ENCODE results near the gene CRAT. TPM values are rescaled to one million over a fixed set of nuclear protein-coding genes. Genes with fewer than 3 reads are reported as not detected.

The CRAT gene
- 27.6 and 27.7 TPM in 2 replicates for total RNA-seq

DNA sequence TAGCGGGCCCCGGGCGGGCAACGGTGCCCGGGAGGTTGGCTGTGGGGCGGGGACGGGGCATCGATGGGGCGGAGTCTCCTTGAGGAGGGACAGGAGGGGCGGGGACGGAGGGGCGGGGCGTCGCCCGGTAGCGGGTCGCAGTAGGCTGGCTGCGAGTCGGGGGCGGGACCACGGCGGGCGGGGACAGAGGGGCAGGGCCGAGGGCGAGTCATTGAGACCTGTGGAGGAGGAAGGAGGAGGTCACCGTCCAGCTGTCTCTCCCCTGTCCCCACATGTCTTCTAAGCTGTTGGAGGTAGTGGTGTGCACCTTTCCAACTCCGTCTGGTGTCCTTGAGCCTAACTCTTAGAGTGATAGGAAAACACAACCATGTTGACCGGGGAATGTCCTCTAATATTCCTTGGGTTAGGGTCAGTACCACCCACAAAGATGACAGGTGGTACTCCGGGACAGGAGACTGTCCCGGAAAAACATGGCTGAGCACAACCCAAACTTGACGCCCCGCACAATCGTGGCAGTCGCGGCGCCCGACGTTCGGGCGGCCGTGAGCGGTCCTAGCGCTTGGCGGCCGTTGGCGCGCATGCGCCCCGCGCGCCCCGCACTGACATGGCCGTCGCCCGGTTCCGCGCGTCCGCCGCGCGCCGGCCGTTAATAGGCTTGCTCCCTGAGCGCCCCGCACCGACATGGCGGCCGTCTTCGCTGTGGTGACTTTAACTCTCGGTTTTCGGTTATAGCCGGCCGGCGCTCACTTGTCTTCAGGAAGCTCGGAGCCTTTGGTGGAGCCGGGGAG lies at the start of gene CRAT, which contains the start of gene PTPA:
TSS of gene CRAT (minus strand) at position 54 of the 788 bp plus-strand sequence. CDS start 284 bp downstream, outside the sequence.
TSS of gene PTPA (plus strand) at position 676 of the 788 bp plus-strand sequence. CDS start 186 bp downstream, outside the sequence.

DNA sequence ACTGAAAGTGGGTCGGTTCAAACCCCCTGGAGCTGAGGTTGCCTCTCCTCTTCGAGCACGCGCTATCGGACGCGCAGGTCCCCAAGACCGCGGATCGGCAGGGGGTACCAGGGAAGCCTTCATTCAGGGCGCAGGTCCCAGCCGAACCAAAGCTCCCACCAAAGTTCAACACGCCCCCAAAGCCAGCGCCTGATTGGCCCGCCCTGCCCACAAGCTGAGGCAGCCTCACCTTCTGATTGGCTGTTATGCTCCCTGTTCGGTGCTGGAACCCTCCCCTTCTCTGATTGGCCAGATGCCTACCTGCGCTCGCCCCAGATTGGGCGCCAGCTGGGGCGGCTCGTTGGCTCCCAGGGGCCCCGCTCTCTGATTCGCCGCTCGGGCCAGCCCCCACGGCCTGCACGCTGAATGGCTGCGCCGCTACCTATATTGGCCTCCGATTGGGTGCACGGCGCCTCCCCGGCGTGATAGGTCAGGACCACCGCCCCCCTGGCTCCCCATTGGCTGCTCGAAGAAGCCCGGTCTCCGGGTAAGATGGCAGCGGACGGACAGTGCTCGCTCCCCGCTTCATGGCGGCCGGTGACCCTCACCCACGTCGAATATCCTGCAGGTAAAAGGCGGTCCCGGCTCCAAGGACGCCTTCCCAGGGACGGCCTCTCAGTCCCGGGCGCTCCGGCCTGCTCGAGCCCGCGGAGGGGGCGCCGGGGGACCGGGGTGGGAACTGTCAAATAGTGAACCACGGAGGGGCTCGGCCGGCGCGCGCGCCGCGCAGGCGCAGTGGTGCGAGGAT lies 29.8 kb downstream of the CRAT start, which contains the start of gene DOLPP1:
TSS of gene DOLPP1 (plus strand) at position 511 of the 787 bp plus-strand sequence. CDS start at position 532, 21 bp downstream.

Other genes with a start within 250 kb of the CRAT start
- 8.5 and 9.0 TPM in 2 replicates for gene KYAT1, start 228.8 kb downstream of the CRAT start, total RNA-seq
- gene LRRC8A, start 228.7 kb downstream of the CRAT start, total RNA-seq, result 118 and 154 TPM in 2 replicates
- 0.79 and 1.3 TPM in 2 replicates for gene PHYHD1, start 189.8 kb downstream of the CRAT start, total RNA-seq
- gene DOLK, start 163.2 kb downstream of the CRAT start, total RNA-seq, result 20.5 and 25.9 TPM in 2 replicates
- gene NUP188, start 163.1 kb downstream of the CRAT start, total RNA-seq, result 76.3 and 85.9 TPM in 2 replicates
- gene SH3GLB2, start 82.5 kb downstream of the CRAT start, total RNA-seq, result 38.4 and 44.7 TPM in 2 replicates
- 18.2 and 24.1 TPM in 2 replicates for gene MIGA2, start 74.2 kb downstream of the CRAT start, total RNA-seq
- 12.6 and 12.9 TPM in 2 replicates for gene DOLPP1, start 29.7 kb downstream of the CRAT start, total RNA-seq
- 82.3 and 87.6 TPM in 2 replicates for gene PTPA, start 622 bp upstream of the CRAT start, total RNA-seq
- 5.5 and 7.6 TPM in 2 replicates for gene IER5L, start 67.5 kb upstream of the CRAT start, total RNA-seq

Data from thoracic aorta endothelial cell (primary cell).